SHP77 (cell line): Measurements from ENCODE around the gene SNORC.
"Not testable (repeated sequence)": the region's sequence is repeated elsewhere in the genome, so short reads cannot be mapped to it uniquely, and the experiment has no call there.

Experiments used
- DNase-seq, 2 experiments: peaks; one replicate each; lab custom pipeline; 2025; lab: John Stamatoyannopoulos, UW

SNORC gene

GRCh38 chr2:232870018-232870765 lies at the start of gene SNORC:
SNORC (plus strand) TSS chr2:232870264; CDS start chr2:232870342, 78 bp downstream.
- DNase-seq, result no peak

DNA sequence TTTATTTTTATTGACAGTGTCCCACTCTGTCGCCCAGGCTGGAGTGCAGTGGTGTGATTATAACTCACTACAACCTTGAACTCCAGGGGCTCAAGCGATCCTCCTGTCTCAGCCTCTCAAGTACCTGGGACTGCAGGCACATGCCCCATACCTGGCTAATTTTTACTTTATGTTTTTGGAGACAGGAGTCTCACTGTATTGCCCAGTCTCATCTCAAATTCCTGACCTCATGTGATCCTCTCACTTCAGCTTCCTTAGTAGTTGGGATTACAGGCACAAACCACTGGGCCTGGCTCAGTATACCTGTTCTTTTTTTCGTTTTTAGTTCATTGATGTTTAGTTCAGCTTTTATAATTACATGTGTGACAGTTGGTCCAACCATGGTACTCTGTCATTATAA lies 40.1 kb upstream of the SNORC start:
- DNase-seq, result no peak

GRCh38 chr2:232831496-232831895 lies 38.6 kb upstream of the SNORC start:
- DNase-seq, result no peak

DNA sequence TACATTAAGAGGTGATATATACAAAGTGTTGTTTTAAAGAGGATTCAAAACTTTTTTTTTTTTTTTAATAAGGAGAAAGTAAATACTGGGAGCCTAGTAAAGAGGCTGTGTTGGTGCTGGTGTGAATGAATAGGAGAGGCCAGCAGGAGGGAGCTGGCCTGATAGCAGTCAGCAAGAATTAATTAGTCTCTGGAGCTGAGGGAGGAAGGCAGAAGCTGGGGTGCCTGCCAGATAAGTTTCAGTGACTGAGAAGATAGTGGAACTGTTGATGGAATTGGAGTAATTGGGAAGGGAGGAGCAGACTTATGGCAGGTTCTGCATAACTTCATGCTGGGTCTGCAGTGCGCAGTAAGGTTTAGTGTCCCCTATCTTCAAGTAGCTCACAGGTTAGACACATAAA lies 36.2 kb upstream of the SNORC start:
- no peak for DNase-seq

GRCh38 chr2:232835687-232836208 lies 34.3 kb upstream of the SNORC start:
- DNase-seq, result no peak

- DNase-seq, result no peak
These were observed 33.1 kb upstream of the SNORC start for GRCh38 chr2:232836934-232837333.

- no peak for DNase-seq
These were observed 31.6 kb upstream of the SNORC start for GRCh38 chr2:232838406-232838874.

DNA sequence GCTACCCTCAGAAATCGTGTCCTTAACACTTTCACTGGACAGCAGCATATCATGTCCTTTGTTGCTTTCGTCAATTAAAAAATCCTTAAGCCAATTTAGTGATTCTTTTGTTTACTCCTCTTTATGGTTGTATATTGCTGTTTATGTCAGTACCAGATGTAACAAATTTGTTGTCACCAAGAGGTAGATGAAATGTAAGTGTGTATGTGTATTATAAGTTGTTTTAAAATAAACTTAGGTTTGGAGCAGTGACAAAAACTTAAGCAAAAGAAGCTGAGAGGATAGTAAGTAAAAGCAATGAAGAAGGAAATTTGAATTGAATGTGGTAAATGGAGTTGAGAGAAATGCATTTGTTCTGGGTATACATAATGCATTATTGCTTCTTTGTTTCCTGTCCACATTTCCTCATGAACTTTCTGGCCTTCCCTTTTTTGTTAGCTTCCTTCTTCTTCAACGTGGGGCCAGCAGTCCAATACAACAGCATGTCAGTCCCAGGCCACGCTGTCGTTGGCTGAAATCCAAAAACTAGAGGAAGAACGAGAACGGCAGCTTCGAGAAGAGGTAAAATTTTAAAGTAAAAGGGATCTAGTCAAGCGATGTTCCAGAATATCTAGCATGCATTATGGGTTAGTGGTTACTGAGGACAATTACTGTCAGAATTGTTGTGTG lies 30.5 kb upstream of the SNORC start:
- no peak for DNase-seq

DNA sequence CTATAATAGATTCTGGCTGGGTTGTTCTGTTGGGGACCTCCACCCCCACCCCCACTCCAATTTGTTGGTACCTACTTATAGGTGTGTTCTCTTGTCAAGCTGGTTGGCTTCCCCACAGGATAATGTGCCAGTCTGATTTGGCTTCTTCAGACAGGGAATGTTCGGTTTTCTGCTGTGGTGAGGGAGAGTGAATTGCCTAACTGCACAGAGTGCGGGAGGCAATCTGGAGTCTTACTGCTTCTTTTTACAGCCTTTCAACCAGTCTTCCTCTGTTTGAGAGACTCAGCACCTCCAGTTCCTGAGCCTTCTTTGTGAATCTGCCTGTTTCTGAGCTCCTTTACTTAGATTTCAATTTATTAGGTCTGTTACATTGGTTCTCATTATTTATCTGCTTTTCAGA lies 27.4 kb upstream of the SNORC start:
- no peak for DNase-seq

- no peak for DNase-seq
These were observed 26.2 kb upstream of the SNORC start for GRCh38 chr2:232843834-232844233.

- no peak for DNase-seq
These were observed 24.0 kb upstream of the SNORC start for GRCh38 chr2:232846055-232846454.

- no peak for DNase-seq
These were observed 20.0 kb upstream of the SNORC start for GRCh38 chr2:232850039-232850438.

DNA sequence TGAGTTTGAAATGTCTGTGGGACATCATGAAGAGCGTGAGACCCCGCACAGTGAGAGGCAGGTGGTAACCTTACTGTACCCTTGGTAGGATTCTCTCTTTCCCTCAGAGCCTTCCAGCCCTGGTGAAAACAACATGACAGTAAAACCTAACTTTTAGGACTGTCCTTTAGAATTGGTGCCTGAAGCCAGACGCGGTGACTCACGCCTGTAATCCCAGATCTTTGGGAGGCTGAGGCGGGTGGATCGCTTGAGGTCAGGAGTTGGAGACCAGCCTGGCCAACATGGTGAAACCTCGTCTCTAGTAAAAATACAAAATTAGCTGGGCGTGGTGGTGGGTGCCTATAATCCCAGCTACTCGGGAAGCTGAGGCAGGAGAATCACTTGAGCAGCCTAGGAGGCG lies 18.0 kb upstream of the SNORC start:
- not testable (repeated sequence) for DNase-seq

DNA sequence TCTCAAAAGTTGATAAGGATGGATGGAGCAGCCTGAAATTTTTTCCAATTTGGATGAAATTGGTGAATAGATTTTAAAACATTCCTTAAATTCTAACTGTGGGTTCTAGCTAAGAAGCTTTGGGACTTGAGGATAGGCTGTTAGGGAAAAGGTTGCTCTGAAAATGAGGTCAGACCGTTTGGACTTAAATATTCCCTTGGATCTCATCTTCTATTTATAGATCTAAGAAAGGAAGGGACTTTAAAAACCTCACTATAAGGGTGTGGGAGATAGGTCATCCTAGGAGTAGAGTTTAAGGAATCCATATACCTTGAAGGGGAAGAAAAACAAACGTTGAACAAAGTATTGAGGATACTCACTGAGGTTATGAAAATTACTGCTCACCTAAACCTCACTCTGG lies 17.4 kb upstream of the SNORC start:
- no peak for DNase-seq

DNA sequence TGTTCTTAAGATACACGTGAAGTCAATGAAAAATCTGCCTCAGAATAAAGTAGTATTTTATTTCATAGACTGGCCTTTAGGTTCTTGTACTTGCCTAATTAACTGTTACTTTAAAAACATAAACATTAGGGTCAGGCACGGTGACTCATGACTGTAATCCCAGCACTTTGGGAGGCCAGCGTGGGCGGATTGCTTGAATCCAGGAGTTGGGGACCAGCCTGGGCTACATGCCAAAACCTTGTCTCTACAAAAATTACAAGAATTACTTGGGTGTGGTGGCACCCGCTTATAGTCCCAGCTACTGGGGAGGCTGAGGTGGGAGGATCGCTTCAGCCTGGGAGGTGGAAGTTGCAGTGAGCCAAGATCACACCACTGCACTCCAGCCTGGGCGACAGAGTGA lies 16.0 kb upstream of the SNORC start:
- DNase-seq, result no peak

GRCh38 chr2:232857158-232857563 lies 12.9 kb upstream of the SNORC start:
- no peak for DNase-seq

DNA sequence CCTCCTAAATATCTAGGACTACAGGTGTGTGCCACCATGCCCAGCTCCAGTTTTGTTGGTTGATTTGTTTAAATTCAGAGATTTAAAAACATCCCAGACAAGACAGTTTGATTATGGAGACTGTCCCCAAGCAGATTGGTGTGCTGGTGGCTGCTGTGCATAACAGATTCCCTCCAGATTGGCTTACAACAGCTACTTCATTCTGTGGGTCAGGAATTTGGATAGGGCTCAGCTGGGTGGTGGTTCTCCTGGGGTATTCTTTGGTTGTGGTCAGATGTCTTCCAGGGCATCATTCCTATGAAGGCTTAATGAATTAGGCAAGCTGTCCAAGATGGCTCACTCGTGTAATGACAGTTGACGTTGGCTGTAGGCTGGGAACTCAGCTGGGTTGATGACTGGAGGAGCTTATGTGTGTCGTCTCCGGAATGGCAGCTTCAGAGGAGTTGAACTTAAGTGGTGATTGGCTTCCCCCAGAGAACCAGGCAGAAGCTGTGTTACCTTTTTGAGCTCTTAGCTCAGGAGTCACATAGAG lies 10.6 kb upstream of the SNORC start:
- no peak for DNase-seq

- DNase-seq, result no peak
These were observed 9.3 kb upstream of the SNORC start for GRCh38 chr2:232860593-232861241.

DNA sequence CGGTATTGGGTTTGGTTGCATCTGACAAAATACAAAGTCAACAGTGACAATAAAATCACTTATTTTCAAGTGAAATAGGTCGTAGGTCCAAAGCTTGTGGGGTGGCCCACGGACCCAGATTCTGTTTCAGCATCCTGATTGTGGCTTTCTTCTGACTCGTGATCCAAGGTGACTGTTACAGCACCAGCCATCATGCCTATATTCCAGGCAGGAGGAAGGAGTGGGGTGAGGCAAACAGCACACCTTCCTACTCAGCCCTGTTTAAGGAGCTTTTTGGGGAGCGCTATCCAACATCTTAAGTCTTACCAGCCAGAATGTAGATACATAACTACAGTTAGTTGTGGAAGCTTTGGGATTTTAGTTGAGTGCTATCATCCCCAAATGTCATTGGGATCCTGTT lies 8.7 kb upstream of the SNORC start:
- DNase-seq, result no peak

GRCh38 chr2:232863996-232864395 lies 6.1 kb upstream of the SNORC start:
- no peak for DNase-seq

- no peak for DNase-seq
These were observed 4.9 kb upstream of the SNORC start for GRCh38 chr2:232865165-232865564.

- no peak for DNase-seq
These were observed 4.0 kb upstream of the SNORC start for GRCh38 chr2:232866104-232866503.
